T-helper 17 cell (primary cell): Measurements from ENCODE around the gene MAFB. TPM values are rescaled to one million over a fixed set of nuclear protein-coding genes. Genes with fewer than 3 reads are reported as not detected.
"Not testable (repeated sequence)": the region's sequence is repeated elsewhere in the genome, so short reads cannot be mapped to it uniquely, and the experiment has no call there.

Source experiments
- ATAC-seq: fragments of 150-1000 bp; cut with Tn5 transposase; 2 replicates; pipeline ENCODE4 v1.10.0; 2021; ENCODE audit warnings: mild to moderate bottlenecking, moderate library complexity
- DNase-seq, 3 donors: peaks; one replicate each; pipeline versions ENCODE4 v3.0.0 to v3.0.0-alpha.2; 2020 to 2021
- H3K9me3 ChIP-seq: one replicate; pipeline ENCODE4 v1.7.0; 2013; ENCODE audit warnings: low read length, mild to moderate bottlenecking; ENCODE audit not compliant: control insufficient read depth, poor library complexity, severe bottlenecking
- H3K27ac Mint-ChIP-seq: one replicate; pipeline ENCODE4 v1.8.0; 2022; ENCODE audit warnings: mild to moderate bottlenecking, moderate library complexity, mixed read lengths
- H3K27me3 Mint-ChIP-seq: one replicate; pipeline ENCODE4 v1.8.0; 2022; ENCODE audit warnings: mixed read lengths
- H3K36me3 Mint-ChIP-seq: one replicate; pipeline ENCODE4 v1.8.0; 2022; ENCODE audit warnings: low read depth, mixed read lengths
- H3K4me1 Mint-ChIP-seq: one replicate; pipeline ENCODE4 v1.8.0; 2022; ENCODE audit warnings: mild to moderate bottlenecking, mixed read lengths
- H3K4me3 Mint-ChIP-seq: one replicate; pipeline ENCODE4 v1.8.0; 2022; ENCODE audit warnings: mild to moderate bottlenecking, moderate library complexity, mixed read lengths
- total RNA-seq, 4 donors: library from RNA in 2 of 4; stranded (reverse) in 2 of 4; gene quantifications; one replicate each; pipeline ENCODE4 v1.2.3 and lab custom pipeline; 2022 to 2026

The MAFB gene
- total RNA-seq = 1 to 10 TPM in 1 of 2 donors, under 1 TPM in 1; 0.86 to 8.9 TPM
- 0.12 to 0.30 reads per million in 2 donors for total RNA-seq (lab: John Stamatoyannopoulos, UW)

DNA sequence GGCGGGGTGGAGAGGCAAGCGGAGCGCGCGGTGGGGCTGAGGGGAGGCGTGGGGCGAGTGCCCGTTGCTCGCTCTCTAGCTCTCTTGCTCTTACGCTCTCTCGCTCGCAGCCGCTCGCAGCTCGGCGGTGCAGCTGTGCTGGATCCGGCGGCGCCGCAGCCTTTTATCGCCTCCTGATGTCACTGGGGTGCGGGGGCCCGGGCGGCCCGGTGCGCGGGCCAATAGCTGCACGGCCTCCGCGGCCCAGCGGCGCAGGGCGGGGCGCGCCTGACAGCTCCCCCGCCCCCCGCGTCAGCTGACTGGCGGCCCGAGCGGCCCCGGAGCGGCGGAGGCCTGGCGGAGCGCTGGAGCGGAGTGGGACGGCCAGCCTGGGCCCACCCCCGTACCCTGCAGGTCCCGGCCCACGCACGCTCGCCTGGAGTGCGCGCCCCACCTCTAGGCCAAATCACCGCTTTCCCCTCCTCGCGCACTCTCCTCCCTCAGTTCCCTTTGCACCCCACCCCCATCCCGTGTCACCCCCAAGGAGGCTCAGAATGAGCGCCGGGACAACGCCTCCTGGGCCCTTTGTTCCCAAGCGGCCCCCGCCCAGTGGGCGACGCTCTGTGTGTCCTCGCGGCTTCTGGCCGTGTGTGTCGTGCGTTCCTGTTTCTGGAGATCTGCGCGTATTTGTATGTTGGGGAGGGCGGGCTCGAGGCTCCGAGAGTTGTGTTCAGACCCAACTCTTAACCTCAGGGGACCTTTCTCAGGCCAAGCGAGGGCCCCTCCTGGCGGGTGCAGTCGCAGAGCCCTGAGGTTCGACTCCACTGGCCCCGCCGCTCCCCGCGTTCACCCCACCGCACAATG, at the start of gene MAFB:
Gene MAFB (minus strand): TSS at position 137 of the 843 bp plus-strand sequence. CDS start 386 bp downstream, outside the sequence.
- ATAC-seq (peak; percentile 72), DNase-seq (no peak)
- peaks cover 10% of the 10 kb centered on the region for H3K36me3 Mint-ChIP-seq
- H3K4me3 Mint-ChIP-seq = peak within 1 kb of the TSS; percentile 84
- peaks cover 8% of the 10 kb centered on the region for H3K4me1 Mint-ChIP-seq
- peaks cover 74% of the 10 kb centered on the region for H3K27me3 Mint-ChIP-seq
- no peaks in the 10 kb centered on the region for H3K9me3 ChIP-seq
- H3K27ac Mint-ChIP-seq = no peak within 1 kb of the TSS

DNA sequence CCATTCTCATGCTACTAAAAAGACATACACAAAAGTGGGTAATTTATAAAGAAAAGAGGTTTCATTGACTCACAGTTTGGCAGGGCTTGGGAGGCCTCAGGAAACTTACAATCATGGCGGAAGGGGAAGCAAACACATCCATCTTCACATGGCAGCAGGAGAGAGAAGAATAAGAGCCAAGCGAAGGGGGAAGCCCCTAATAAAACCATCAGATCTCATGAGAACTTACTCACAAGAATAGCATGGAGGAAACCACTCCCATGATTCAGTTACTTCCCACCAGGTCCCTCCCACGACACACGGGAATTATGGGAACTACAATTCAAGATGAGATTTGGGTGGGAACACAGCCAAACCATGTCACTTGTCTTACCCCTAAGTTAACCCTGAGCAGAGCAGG, 47.4 kb upstream of the MAFB start:
- not testable (repeated sequence) for H3K36me3 Mint-ChIP-seq, H3K4me3 Mint-ChIP-seq, H3K9me3 ChIP-seq, H3K4me1 Mint-ChIP-seq, H3K27ac Mint-ChIP-seq, DNase-seq, ATAC-seq
- peaks cover 29% of the 10 kb centered on the region for H3K27me3 Mint-ChIP-seq

DNA sequence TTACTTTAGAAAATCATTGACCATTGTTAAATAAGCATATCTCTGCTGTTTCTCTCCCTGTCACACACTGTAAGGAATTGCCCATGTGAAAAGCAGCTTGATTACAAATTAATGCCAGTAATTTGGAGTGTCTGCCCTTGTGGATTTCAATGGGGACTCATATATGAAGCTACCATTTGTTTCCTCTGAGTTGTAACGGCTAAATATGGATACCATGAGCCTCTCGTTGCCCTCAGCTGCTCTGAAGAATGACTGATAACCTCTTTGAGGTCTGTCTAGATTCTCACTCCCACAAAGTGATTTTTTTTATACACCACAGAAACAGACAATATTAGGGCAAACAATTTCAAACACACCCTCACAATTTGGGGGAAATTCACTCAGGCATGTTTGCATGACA, 40.0 kb upstream of the MAFB start:
- H3K36me3 Mint-ChIP-seq = peaks cover 6% of the 10 kb centered on the region
- H3K27ac Mint-ChIP-seq = no peak overlapping the region
- ATAC-seq (no peak), DNase-seq (no peak)
- H3K27me3 Mint-ChIP-seq = peaks cover 15% of the 10 kb centered on the region
- no peaks in the 10 kb centered on the region for H3K4me1 Mint-ChIP-seq
- H3K4me3 Mint-ChIP-seq = no peak overlapping the region
- no peaks in the 10 kb centered on the region for H3K9me3 ChIP-seq

DNA sequence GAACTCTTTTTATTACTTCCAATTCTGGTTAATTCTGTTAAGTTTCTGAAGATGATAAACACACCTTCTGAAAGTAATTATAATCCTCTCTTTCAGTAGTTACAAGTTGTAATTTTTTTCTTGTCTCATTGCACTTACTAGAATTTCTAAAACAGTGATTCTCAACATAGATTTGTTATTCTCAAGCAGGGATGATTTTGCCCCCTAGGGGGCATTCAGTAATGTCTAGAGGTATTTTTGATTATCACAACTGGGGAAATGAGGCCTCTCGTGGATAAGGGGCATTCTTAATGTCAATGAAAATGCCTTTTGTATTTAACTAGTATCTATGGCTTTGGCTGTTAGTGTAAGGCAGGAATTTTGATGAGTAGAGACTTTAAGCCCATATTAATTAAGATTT, 39.4 kb upstream of the MAFB start:
- H3K27ac Mint-ChIP-seq = no peak overlapping the region
- no peaks in the 10 kb centered on the region for H3K9me3 ChIP-seq
- H3K36me3 Mint-ChIP-seq = peaks cover under 1% of the 10 kb centered on the region
- no peak overlapping the region for H3K4me3 Mint-ChIP-seq
- ATAC-seq = no peak
- DNase-seq = no peak
- H3K27me3 Mint-ChIP-seq = peaks cover 14% of the 10 kb centered on the region
- H3K4me1 Mint-ChIP-seq = no peaks in the 10 kb centered on the region

DNA sequence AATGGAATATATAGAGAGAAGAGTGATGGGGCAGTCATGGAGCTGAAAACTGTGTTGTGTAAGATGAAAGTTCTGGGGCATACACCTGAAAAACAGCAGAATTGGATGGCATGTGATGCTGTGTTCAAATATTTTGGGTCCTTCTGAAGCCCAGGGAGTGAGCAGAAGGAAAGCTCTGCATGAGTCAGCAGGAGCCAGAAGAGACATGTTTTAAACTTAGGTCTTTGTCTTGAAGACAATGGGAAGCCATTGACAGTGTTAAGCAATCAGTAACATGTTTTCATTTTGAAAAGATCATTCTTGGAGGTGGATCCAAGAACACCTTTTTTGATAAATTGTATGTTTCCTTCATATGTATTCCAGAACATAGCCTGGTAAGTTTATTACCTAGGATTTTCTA, 38.9 kb upstream of the MAFB start:
- no peak overlapping the region for H3K4me3 Mint-ChIP-seq
- H3K9me3 ChIP-seq = no peaks in the 10 kb centered on the region
- DNase-seq = no peak
- ATAC-seq = no peak
- H3K36me3 Mint-ChIP-seq = no peaks in the 10 kb centered on the region
- H3K27ac Mint-ChIP-seq = no peak overlapping the region
- peaks cover 14% of the 10 kb centered on the region for H3K27me3 Mint-ChIP-seq
- no peaks in the 10 kb centered on the region for H3K4me1 Mint-ChIP-seq

DNA sequence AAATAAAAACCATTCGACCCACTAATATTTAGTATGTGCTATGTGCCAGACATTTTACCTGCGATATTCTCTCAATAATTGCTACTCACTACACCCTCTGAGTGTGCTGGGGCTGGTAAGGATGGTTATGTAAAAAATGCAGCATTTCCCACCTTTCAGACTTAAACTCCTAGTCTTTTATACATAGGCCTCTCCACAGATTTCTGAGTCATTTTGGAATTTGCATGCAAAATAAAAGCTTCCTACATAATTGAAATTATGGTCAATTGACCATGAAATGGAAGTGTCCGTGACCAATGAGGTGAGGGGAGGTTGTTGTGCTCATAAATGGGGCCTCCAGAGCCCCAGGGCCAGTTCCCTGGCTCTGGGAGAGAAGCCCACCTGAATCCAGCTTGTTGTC, 37.7 kb upstream of the MAFB start:
- Mint-ChIP-seq H3K4me1 (no peaks in the 10 kb centered on the region), H3K4me3 (no peak overlapping the region), H3K36me3 (no peaks in the 10 kb centered on the region), H3K27me3 (peaks cover 20% of the 10 kb centered on the region), H3K27ac (no peak overlapping the region)
- DNase-seq (no peak), ATAC-seq (no peak)
- no peaks in the 10 kb centered on the region for H3K9me3 ChIP-seq

DNA sequence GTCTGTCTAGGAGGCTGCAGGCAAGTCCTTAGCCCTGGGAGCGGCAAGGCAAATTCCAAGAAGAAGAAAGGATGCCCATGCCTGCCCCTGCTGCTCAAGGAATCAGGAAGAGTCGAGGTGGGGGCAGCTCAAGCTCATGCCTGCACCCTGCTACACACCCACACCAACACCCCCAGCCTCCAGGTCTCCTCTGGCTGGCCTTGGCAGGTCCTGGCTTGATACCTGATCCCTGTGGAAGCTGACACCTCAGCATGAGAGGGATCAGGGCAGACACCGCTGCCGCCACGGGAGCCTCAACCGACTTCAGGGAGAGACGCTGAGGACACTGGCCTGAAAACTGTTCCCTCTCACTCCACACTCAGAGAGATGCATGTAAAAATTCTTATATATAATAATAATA, 35.5 kb upstream of the MAFB start:
- Mint-ChIP-seq H3K27ac (no peak overlapping the region), H3K4me1 (peaks cover 2% of the 10 kb centered on the region), H3K4me3 (no peak overlapping the region), H3K27me3 (peaks cover 26% of the 10 kb centered on the region), H3K36me3 (no peaks in the 10 kb centered on the region)
- ATAC-seq (no peak), DNase-seq (no peak)
- H3K9me3 ChIP-seq = no peaks in the 10 kb centered on the region

DNA sequence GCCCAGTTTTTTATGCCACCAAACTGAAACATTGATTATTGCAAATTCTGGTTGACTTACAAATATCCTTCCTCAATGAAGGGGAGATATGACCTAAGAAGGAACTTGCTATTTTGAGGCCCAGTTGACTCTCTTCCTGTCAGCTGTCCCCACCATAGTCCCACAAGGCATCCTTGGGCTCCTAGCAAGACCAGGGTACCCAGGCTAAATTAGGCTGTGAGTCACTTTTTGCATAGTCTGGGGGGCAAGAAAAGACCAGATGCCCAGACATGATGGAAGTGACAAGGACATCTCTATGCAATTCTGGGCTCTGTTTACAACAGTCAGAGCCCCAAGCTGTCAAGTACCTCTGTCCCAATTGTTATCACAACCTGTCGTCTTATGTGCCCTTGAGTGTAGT, 31.8 kb upstream of the MAFB start:
- Mint-ChIP-seq H3K27me3 (peaks cover 42% of the 10 kb centered on the region), H3K4me1 (peaks cover 5% of the 10 kb centered on the region), H3K27ac (no peak overlapping the region), H3K4me3 (no peak overlapping the region), H3K36me3 (peaks cover 2% of the 10 kb centered on the region)
- no peak for ATAC-seq
- DNase-seq = no peak
- no peaks in the 10 kb centered on the region for H3K9me3 ChIP-seq

DNA sequence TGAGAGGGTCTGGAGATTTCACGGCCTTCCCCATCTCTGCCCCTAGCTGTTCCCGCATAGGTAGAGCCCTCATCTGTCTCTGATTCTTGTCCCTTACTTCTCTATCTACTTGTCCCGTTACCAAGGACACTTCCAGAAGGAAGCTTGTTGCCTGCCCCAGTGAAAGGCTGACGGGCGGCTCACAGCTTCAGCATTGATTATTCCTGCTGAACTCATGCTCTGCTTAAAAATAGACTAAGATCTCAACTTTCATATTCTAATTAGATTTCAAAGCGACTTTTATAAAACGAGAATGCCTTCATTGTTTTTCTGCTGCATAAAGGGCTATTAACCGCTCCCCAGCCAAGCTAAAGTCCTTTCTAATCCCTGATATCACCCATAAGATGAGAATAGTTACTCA, 31.1 kb upstream of the MAFB start:
- ATAC-seq = no peak
- Mint-ChIP-seq H3K27me3 (peaks cover 46% of the 10 kb centered on the region), H3K36me3 (peaks cover 2% of the 10 kb centered on the region), H3K27ac (no peak overlapping the region), H3K4me1 (peaks cover 5% of the 10 kb centered on the region), H3K4me3 (no peak overlapping the region)
- no peak for DNase-seq
- no peaks in the 10 kb centered on the region for H3K9me3 ChIP-seq

DNA sequence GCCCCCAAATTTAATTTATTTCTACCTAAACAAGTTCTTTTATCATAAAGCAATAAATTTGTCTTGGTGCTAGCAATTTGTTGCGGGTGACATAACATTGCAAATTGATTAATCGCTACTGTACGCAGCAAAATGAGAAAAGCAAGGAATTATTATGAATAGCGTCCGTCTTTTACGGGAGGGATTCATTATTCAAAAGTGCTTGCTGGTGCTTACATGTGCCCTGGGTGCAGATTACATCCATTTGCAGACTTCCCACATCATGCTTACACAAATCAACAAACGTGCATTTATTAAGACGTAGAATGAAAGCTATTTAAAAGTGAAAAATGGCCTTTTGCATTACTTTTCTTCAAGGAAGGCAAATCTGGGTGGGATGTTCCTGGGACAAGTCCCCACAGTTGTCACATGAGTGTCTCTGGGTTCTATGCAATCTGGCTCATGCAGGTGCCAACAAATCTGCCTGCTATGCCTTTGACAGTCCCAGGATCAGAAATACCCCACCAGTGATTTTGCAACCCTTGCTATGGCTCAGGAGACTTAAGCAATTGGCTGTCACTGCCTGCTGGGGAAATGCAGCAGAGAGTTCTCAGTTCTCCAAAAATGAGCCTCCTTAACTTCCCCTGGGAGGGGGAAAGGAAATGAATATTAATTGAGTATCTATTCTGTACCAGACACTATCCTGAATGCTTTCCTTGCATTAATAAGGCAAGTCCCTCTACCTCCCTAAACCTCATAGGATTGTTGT, 30.1 kb upstream of the MAFB start:
- peaks cover 5% of the 10 kb centered on the region for H3K4me1 Mint-ChIP-seq
- no peak overlapping the region for H3K4me3 Mint-ChIP-seq
- no peaks in the 10 kb centered on the region for H3K9me3 ChIP-seq
- no peak overlapping the region for H3K27ac Mint-ChIP-seq
- ATAC-seq (no peak), DNase-seq (no peak)
- H3K27me3 Mint-ChIP-seq = peaks cover 51% of the 10 kb centered on the region
- peaks cover 2% of the 10 kb centered on the region for H3K36me3 Mint-ChIP-seq

DNA sequence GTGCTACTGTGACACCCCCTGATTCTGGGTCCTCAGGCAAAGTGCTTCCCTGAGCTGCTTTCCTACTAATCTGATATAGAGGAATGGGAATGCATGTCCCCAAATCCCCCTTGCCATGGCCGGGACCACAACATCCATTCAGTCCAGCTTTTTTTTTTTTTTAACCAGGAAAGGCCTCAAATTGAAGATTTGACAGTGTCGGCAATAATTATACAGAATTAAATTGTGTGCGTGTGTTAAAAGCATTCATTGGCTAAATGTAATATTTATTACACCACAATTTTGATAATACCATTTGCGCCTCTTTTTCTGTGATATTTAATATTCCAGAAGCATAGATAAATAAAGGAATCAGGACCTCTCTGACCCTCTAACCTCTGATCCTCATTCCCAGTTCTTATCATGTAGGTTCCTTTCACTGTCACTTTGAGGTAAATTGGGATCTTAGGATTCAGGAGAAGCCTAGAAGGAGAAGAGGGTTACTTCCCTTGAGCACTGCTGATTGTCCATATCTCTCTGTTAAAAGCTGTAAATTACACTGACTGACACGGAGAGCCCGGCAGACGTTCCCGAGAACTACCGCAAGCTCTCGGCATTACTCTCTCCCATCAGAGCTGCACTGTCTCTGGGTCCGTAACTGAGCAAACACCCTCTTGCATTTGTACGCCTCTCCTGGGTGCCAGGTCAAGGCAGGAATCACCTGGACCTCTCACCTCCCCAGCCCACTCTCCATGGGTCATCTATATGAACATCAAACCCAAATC, 29.4 kb upstream of the MAFB start:
- H3K36me3 Mint-ChIP-seq = peaks cover 2% of the 10 kb centered on the region
- H3K9me3 ChIP-seq = no peaks in the 10 kb centered on the region
- no peak overlapping the region for H3K4me3 Mint-ChIP-seq
- H3K27ac Mint-ChIP-seq = no peak overlapping the region
- no peak for DNase-seq
- no peak for ATAC-seq
- H3K4me1 Mint-ChIP-seq = peaks cover 5% of the 10 kb centered on the region
- H3K27me3 Mint-ChIP-seq = peaks cover 53% of the 10 kb centered on the region

DNA sequence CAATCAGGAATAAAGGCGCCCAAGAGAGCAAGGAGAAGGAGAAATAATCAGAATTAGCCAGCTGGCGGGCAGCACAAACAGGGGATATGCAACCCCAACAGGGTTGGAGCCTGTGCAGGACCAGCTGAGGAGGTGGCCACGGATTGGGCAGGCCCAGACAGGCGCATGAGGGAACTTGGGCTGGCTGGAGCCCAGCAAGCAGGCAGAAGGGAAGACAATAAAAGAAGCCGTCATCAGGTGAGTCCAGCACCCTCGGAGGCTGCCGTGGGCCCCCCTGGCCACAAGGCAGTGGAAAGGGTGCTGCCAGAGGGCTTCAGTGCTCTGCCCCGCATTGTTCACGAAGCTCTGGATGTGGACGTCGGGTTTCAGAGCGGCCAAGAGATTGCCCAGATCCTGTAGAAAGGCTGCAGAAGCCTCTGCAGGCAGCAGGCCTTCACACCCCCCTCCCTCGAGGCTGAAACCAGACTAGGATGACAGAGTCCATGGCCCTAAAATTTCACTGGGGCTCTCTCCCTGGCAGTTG, 28.4 kb upstream of the MAFB start:
- Mint-ChIP-seq H3K27me3 (peaks cover 51% of the 10 kb centered on the region), H3K4me3 (no peak overlapping the region)

DNA sequence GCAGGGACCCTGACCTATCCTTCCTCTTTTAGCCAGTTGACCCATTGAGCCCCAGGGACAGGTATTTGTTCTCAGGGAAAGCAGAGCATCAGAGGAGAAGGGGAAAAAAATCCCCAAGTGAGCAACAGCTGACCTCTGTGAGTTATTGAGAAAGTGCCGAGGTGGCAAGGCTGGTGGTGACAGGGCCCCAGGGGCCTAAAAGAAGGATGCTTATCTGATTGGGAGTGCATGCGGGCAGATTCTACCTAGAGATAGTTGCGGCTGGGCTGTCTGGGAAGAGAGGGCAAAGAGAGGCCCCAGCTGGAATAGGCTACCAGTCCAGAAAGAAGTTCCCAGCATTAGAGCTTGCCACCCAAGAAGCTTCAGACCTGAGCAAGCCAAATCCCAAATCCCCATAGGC, 26.5 kb upstream of the MAFB start:
- no peak overlapping the region for H3K4me3 Mint-ChIP-seq
- no peak for ATAC-seq
- H3K36me3 Mint-ChIP-seq = peaks cover 2% of the 10 kb centered on the region
- no peaks in the 10 kb centered on the region for H3K9me3 ChIP-seq
- DNase-seq = no peak
- peaks cover 5% of the 10 kb centered on the region for H3K4me1 Mint-ChIP-seq
- no peak overlapping the region for H3K27ac Mint-ChIP-seq
- H3K27me3 Mint-ChIP-seq = peaks cover 57% of the 10 kb centered on the region

More for the DNA sequence above, 28.4 kb upstream of the MAFB start:
- H3K27ac Mint-ChIP-seq = no peak overlapping the region
- no peak for ATAC-seq
- no peak for DNase-seq
- H3K36me3 Mint-ChIP-seq = peaks cover 2% of the 10 kb centered on the region
- peaks cover 5% of the 10 kb centered on the region for H3K4me1 Mint-ChIP-seq
- no peaks in the 10 kb centered on the region for H3K9me3 ChIP-seq
